ENCODE data around the gene PHF2. TPM values are rescaled to one million over a fixed set of nuclear protein-coding genes. Genes with fewer than 3 reads are reported as not detected.

Gene PHF2
- polyA plus RNA-seq, 1 experiment, result 8.8 TPM

- TF ChIP-seq, protein P1, sequence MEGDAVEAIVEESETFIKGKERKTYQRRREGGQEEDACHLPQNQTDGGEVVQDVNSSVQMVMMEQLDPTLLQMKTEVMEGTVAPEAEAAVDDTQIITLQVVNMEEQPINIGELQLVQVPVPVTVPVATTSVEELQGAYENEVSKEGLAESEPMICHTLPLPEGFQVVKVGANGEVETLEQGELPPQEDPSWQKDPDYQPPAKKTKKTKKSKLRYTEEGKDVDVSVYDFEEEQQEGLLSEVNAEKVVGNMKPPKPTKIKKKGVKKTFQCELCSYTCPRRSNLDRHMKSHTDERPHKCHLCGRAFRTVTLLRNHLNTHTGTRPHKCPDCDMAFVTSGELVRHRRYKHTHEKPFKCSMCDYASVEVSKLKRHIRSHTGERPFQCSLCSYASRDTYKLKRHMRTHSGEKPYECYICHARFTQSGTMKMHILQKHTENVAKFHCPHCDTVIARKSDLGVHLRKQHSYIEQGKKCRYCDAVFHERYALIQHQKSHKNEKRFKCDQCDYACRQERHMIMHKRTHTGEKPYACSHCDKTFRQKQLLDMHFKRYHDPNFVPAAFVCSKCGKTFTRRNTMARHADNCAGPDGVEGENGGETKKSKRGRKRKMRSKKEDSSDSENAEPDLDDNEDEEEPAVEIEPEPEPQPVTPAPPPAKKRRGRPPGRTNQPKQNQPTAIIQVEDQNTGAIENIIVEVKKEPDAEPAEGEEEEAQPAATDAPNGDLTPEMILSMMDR (IDR thresholded peaks at IDR 0.05; ENCODE audit: low read depth, low read length), result no peak
- no peaks in the 10 kb centered on the region for H3K27me3 ChIP-seq (ENCODE audit: control insufficient read depth, insufficient read depth, low read length)
- H3K27ac ChIP-seq (ENCODE audit: low read depth, low read length), result no peak overlapping the region
- CTCF ChIA-PET, result interaction anchor here (1.5 kb wide), 1 partner anchor 9 kb away, joined by 4 read pairs; no protein-coding TSS in a partner anchor
- H3K4me3 ChIP-seq (ENCODE audit: low read depth, low read length), result no peak overlapping the region
- POLR2A ChIA-PET, result no interaction called here
- no peak for DNase-seq (ENCODE audit: low read depth, low spot score)
- H3K9me3 ChIP-seq (ENCODE audit: control insufficient read depth, insufficient read depth, low read length), result no peaks in the 10 kb centered on the region; the same call in 1 of the 2 replicates
Observed at GRCh38 chr9:93673021-93673838, 96.8 kb downstream of the PHF2 start.

- Histone ChIP-seq H3K4me3 (ENCODE audit: low read depth, low read length) (no peak overlapping the region), H3K27ac (ENCODE audit: low read depth, low read length) (no peak overlapping the region), H3K27me3 (ENCODE audit: control insufficient read depth, insufficient read depth, low read length) (no peaks in the 10 kb centered on the region), H3K9me3 (ENCODE audit: control insufficient read depth, insufficient read depth, low read length) (no peaks in the 10 kb centered on the region; the same call in 1 of the 2 replicates)
- DNase-seq (ENCODE audit: low read depth, low spot score), result no peak
- CTCF ChIA-PET, result interaction anchor here (1.5 kb wide), 1 partner anchor 8 kb away, joined by 4 read pairs; no protein-coding TSS in a partner anchor
- POLR2A ChIA-PET, result no interaction called here
- TF ChIP-seq, protein P1 (IDR thresholded peaks at IDR 0.05; ENCODE audit: low read depth, low read length), result no peak
Observed at GRCh38 chr9:93673839-93674334, 97.5 kb downstream of the PHF2 start.

DNA sequence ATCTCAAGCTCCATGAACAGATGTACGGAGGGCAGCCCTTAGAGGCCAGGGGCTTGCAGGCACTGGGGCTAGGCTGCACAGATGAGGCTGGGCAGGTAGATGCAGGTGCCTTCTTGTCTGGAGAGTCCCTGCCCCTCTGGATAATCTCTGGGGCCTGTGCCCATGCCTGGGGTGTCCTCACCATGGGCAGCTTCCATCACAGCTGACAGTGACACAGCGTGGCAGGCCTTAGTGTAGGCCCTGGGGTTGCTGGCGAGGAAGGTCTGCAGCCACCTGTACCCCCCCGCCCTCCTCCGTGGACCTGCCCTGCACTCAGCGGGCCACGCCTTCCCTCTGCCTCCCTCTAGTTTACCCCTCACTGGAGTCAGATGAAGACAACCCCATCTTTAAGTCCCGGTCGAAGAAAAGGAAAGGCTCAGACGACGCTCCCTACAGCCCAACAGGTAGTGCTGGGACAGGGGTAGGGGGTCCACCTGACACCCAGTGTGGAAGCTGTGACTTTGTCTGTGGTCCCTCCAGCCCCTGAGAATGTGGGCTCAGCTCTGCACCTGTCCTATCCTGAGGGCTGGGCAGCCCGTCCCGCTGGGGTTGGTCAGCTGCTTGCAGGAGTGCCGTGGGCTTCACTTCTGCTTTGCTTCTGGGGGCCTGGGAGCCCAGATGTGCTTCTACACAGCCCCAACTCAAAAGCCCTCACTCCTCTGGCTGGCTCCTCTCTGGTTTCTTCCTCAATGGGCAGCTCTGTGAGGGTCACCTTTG lies 98.4 kb downstream of the PHF2 start:
- ChIA-PET CTCF (interaction anchor here (1.5 kb wide), 1 partner anchor 8 kb away, joined by 4 read pairs; no protein-coding TSS in a partner anchor), POLR2A (no interaction called here)
- no peaks in the 10 kb centered on the region; the same call in 1 of the 2 replicates for H3K9me3 ChIP-seq (ENCODE audit: control insufficient read depth, insufficient read depth, low read length)
- H3K27ac ChIP-seq (ENCODE audit: low read depth, low read length), result no peak overlapping the region
- H3K4me3 ChIP-seq (ENCODE audit: low read depth, low read length), result no peak overlapping the region
- TF ChIP-seq, protein P1 (IDR thresholded peaks at IDR 0.05; ENCODE audit: low read depth, low read length), result no peak
- H3K27me3 ChIP-seq (ENCODE audit: control insufficient read depth, insufficient read depth, low read length), result no peaks in the 10 kb centered on the region
- no peak for DNase-seq (ENCODE audit: low read depth, low spot score)

GRCh38 chr9:93675336-93676150 lies 99.2 kb downstream of the PHF2 start:
- TF ChIP-seq, protein P1 (IDR thresholded peaks at IDR 0.05; ENCODE audit: low read depth, low read length), result no peak
- ChIA-PET CTCF (no interaction called here), POLR2A (no interaction called here)
- no peak overlapping the region for H3K4me3 ChIP-seq (ENCODE audit: low read depth, low read length)
- DNase-seq (ENCODE audit: low read depth, low spot score), result no peak
- H3K27me3 ChIP-seq (ENCODE audit: control insufficient read depth, insufficient read depth, low read length), result no peaks in the 10 kb centered on the region
- no peak overlapping the region for H3K27ac ChIP-seq (ENCODE audit: low read depth, low read length)
- no peaks in the 10 kb centered on the region; the same call in 1 of the 2 replicates for H3K9me3 ChIP-seq (ENCODE audit: control insufficient read depth, insufficient read depth, low read length)

Data from AG04450 (cell line).